Cerebellar nuclear complex (tissue), 1 donor: ENCODE measurements around the gene BIN1.

ENCODE experiments used
- DNase-seq, 2 experiments: peaks; one replicate each; lab custom pipeline; 2025; lab: John Stamatoyannopoulos, UW

BIN1 gene

GRCh38 chr2:127020536-127020935 lies 86.4 kb downstream of the BIN1 start:
- DNase-seq = no peak

- no peak for DNase-seq
Observed at GRCh38 chr2:127017548-127017947, 89.4 kb downstream of the BIN1 start.

GRCh38 chr2:127016329-127016728 lies 90.6 kb downstream of the BIN1 start:
- no peak for DNase-seq

- no peak for DNase-seq
Observed at GRCh38 chr2:127015106-127015910, 91.6 kb downstream of the BIN1 start.

GRCh38 chr2:127014630-127015029 lies 92.3 kb downstream of the BIN1 start:
- DNase-seq = no peak

- DNase-seq = no peak
Observed at GRCh38 chr2:127014224-127014623, 92.7 kb downstream of the BIN1 start.

GRCh38 chr2:127012868-127013267 lies 94.1 kb downstream of the BIN1 start:
- DNase-seq = no peak

- no peak for DNase-seq
Observed at GRCh38 chr2:127012215-127012614, 94.7 kb downstream of the BIN1 start.

- DNase-seq = no peak
Observed at GRCh38 chr2:127011796-127012195, 95.2 kb downstream of the BIN1 start.

- no peak for DNase-seq
Observed at GRCh38 chr2:127011231-127011661, 95.7 kb downstream of the BIN1 start.

GRCh38 chr2:127008265-127009015 lies 98.5 kb downstream of the BIN1 start:
- DNase-seq = no peak

- no peak for DNase-seq
Observed at GRCh38 chr2:127007652-127008051, 99.3 kb downstream of the BIN1 start.

GRCh38 chr2:127006962-127007361 lies 100.0 kb downstream of the BIN1 start:
- no peak for DNase-seq

- DNase-seq = no peak
Observed at GRCh38 chr2:127004893-127005600, 101.9 kb downstream of the BIN1 start.

GRCh38 chr2:127003070-127003800 lies 103.7 kb downstream of the BIN1 start:
- DNase-seq = no peak

- DNase-seq = no peak
Observed at GRCh38 chr2:127001751-127002150, 105.2 kb downstream of the BIN1 start.

GRCh38 chr2:127000937-127001336 lies 106.0 kb downstream of the BIN1 start:
- DNase-seq = no peak

GRCh38 chr2:127000194-127000593 lies 106.8 kb downstream of the BIN1 start:
- no peak for DNase-seq

- no peak for DNase-seq
Observed at GRCh38 chr2:126999106-126999756, 107.7 kb downstream of the BIN1 start.

GRCh38 chr2:126998486-126998885 lies 108.5 kb downstream of the BIN1 start:
- no peak for DNase-seq
